HepG2 (cell line): ENCODE measurements around the gene ZFAND2B. TPM values are rescaled to one million over a fixed set of nuclear protein-coding genes. Genes with fewer than 3 reads are reported as not detected.
A peak's percentile ranks its signal among the peaks of the same experiment; 100 is the strongest.

Experiments
- ATF5 ChIP-seq: sonication (generic); formaldehyde crosslinking; IDR thresholded peaks from 2 replicates; pipeline ENCODE4 v1.4.0; 2020; ENCODE audit warnings: mild to moderate bottlenecking, low read depth, missing genetic modification reagents
- ELF1 ChIP-seq: sonication (generic); formaldehyde crosslinking; IDR thresholded peaks from 2 replicates; pipeline ENCODE4 v1.4.0; 2020; ENCODE audit warnings: missing genetic modification reagents
- MED13 ChIP-seq: sonication (generic); formaldehyde crosslinking; IDR thresholded peaks from 2 replicates; pipeline ENCODE4 v1.5.0; 2020; ENCODE audit warnings: missing genetic modification reagents
- MZF1 ChIP-seq: sonication (generic); formaldehyde crosslinking; IDR thresholded peaks from 2 replicates; pipeline ENCODE4 v1.8.1; 2023; ENCODE audit warnings: mild to moderate bottlenecking, missing genetic modification reagents, borderline replicate concordance
- NCOA2 ChIP-seq: sonication (generic); formaldehyde crosslinking; IDR thresholded peaks from 2 replicates; pipeline ENCODE4 v1.8.0; 2022; ENCODE audit warnings: inconsistent platforms
- NR0B2 ChIP-seq: sonication (generic); formaldehyde crosslinking; IDR thresholded peaks from 2 replicates; pipeline ENCODE4 v1.4.0; 2020; ENCODE audit warnings: mild to moderate bottlenecking, missing genetic modification reagents
- NR2F6 ChIP-seq, 2 experiments: IDR thresholded peaks; 2 replicates each; pipeline ENCODE4 v1.6.1; 2016; ENCODE audit warnings: antibody characterized with exemption in 1 of 2, mild to moderate bottlenecking in 1 of 2
- PAF1 ChIP-seq: IDR thresholded peaks from 2 replicates; pipeline ENCODE4 v1.6.1; 2016; ENCODE audit warnings: missing genetic modification reagents, missing compliant biosample characterization
- SP140L ChIP-seq: sonication (generic); formaldehyde crosslinking; IDR thresholded peaks from 2 replicates; pipeline ENCODE4 v1.4.0; 2020; ENCODE audit warnings: missing genetic modification reagents, borderline replicate concordance
- ZBTB1 ChIP-seq: sonication (generic); formaldehyde crosslinking; IDR thresholded peaks from 2 replicates; pipeline ENCODE4 v1.4.0; 2020; ENCODE audit warnings: missing genetic modification reagents, borderline replicate concordance
- ZNF143 ChIP-seq: sonication (generic); formaldehyde crosslinking; IDR thresholded peaks from 2 replicates; pipeline ENCODE4 v1.4.0; 2020; ENCODE audit warnings: missing genetic modification reagents
- ZNF234 ChIP-seq: sonication (generic); formaldehyde crosslinking; conservative IDR thresholded peaks from 2 replicates; pipeline ENCODE4 v1.5.1; 2020; ENCODE audit warnings: mild to moderate bottlenecking, missing genetic modification reagents
- ZNF253 ChIP-seq: sonication (generic); formaldehyde crosslinking; IDR thresholded peaks from 2 replicates; pipeline ENCODE4 v1.8.0; 2022; ENCODE audit warnings: mild to moderate bottlenecking, missing genetic modification reagents, borderline replicate concordance
- ZNF280D ChIP-seq: sonication (generic); formaldehyde crosslinking; IDR thresholded peaks from 2 replicates; pipeline ENCODE4 v1.5.1; 2020; ENCODE audit warnings: mild to moderate bottlenecking, missing genetic modification reagents
- ZNF318 ChIP-seq: sonication (generic); formaldehyde crosslinking; IDR thresholded peaks from 2 replicates; pipeline ENCODE4 v1.4.0; 2020; ENCODE audit warnings: mild to moderate bottlenecking, missing genetic modification reagents
- ZNF446 ChIP-seq: sonication (generic); formaldehyde crosslinking; IDR thresholded peaks from 2 replicates; pipeline ENCODE4 v1.5.0; 2020; ENCODE audit warnings: mild to moderate bottlenecking, missing genetic modification reagents
- ZNF468 ChIP-seq: sonication (generic); formaldehyde crosslinking; IDR thresholded peaks from 2 replicates; pipeline ENCODE4 v1.8.0; 2022; ENCODE audit warnings: mild to moderate bottlenecking, moderate library complexity, missing genetic modification reagents
- polyA plus RNA-seq, 8 experiments: library from polyadenylated mRNA; depleted of rRNA in 3 of 8; stranded (reverse) in 7 of 8; unstranded in 1 of 8; fragments of >200 nt; fragmentation: Illumina TruSeq in 4 of 8; extraction: Trizol in 4 of 8; gene quantifications; 2 replicates each; pipeline versions ENCODE4 v1.2.1 to v1.2.3, GENCODE V29; 2011 to 2016; ENCODE audit warnings: low read depth in 4 of 8, missing spikeins in 1 of 8, mixed read lengths in 1 of 8; ENCODE audit not compliant: insufficient read depth in 1 of 8
- total RNA-seq, 5 experiments: library from RNA; depleted of rRNA; stranded (reverse); fragments of >200 nt; fragmentation: Illumina TruSeq; extraction: Trizol; gene quantifications; 2 replicates each; pipeline ENCODE4 v1.2.3, GENCODE V29; 2016; ENCODE audit warnings: low read depth in 1 of 5

Gene ZFAND2B
- total and polyA plus RNA-seq, 2 of the 13 experiments (the other 11 are each of a cell fraction or from before 2014, with no cell fraction given) = 53.3 to 115 TPM

- TF ChIP-seq ZNF280D (CRISPR knock-in tag) (no peak), MED13 (CRISPR knock-in tag) (no peak), NCOA2 (CRISPR knock-in tag) (no peak), ZNF446 (CRISPR knock-in tag) (no peak), ZNF253 (no peak), PAF1 (CRISPR knock-in tag) (0 out of 2 replicates have a peak, but pooled peaks have one; percentile 55), ELF1 (CRISPR knock-in tag) (no peak; the same call in 1 of the 2 replicates), ZNF468 (CRISPR knock-in tag) (no peak), ZNF143 (CRISPR knock-in tag) (no peak), ZNF234 (CRISPR knock-in tag) (no peak), ZNF318 (CRISPR knock-in tag) (no peak; the same call in 1 of the 2 replicates), ZBTB1 (0 out of 2 replicates have a peak, but pooled peaks have one; percentile 74), ATF5 (peak; percentile 84; the same call in 1 of the 2 replicates), SP140L (CRISPR knock-in tag) (no peak), MZF1 (CRISPR knock-in tag) (no peak; the same call in 1 of the 2 replicates), NR0B2 (peak; percentile 61; the same call in 1 of the 2 replicates), NR2F6 (IDR thresholded peaks at IDR 0.05) (no peak), NR2F6 (CRISPR knock-in tag; IDR thresholded peaks at IDR 0.05) (peak; percentile 64)
Measured at GRCh38 chr2:219207134-219207883, 727 bp downstream of the ZFAND2B start (continued).
